ENCODE data around the gene C2CD3. TPM values are rescaled to one million over a fixed set of nuclear protein-coding genes. Genes with fewer than 3 reads are reported as not detected.

C2CD3 gene
- polyA plus RNA-seq, 1 donor from 2014 or later, result 7.5 TPM

DNA sequence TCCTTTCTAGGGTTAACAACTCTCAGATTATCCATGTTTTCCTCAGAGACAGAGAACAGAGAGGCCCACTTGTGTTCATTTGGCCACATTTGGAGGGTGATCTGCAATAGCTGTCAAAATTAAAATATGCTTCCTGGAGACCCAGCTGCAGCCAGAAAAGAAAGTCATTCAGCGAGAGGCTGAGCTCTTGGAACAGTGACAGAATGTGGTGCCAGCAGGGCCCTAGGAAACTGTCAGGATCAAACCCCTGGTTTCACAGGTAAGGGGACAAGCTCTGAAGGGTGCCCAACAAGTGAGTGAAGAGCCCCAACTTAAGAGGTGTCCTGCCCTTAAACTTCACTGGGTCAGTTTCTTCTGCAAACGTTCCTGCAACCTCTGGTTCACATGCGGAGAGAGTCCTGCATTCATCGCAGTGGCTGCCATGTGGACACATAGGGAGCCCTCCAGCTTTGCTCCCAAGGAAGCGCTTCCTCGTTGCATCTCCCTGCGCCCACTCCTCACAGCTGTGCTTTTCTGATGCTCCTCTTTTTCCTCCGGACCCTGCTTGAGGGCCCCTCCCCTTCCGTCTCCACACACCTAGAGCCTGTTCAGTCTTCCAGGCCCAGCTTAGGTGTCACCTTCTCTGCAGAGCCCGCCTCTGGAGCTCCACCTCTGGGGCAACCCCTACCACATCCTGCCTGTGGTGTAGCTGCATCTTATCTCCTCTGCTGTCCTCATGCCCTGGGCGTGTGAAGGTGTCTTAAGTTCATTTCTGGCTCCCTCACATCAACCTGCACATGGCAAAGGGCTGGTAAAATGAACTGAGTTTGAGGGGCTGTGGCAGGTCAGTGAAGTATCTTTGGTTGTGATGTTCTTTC lies 165.8 kb downstream of the C2CD3 start:
- Mint-ChIP-seq H3K4me3 (peak overlapping the region in 2 of 4 donors; percentile 70 to 90), H3K36me3 (peaks cover 5% of the 10 kb centered on the region), H3K4me1 (peaks cover 12 to 26% (median 24%) of the 10 kb centered on the region in 3 donors), H3K9me3 (peaks cover 0 to 2% (median 1%) of the 10 kb centered on the region in 3 donors), H3K27ac (peak overlapping the region; percentile 37 to 95 (median 87)), H3K27me3 (no peaks in the 10 kb centered on the region)

DNA sequence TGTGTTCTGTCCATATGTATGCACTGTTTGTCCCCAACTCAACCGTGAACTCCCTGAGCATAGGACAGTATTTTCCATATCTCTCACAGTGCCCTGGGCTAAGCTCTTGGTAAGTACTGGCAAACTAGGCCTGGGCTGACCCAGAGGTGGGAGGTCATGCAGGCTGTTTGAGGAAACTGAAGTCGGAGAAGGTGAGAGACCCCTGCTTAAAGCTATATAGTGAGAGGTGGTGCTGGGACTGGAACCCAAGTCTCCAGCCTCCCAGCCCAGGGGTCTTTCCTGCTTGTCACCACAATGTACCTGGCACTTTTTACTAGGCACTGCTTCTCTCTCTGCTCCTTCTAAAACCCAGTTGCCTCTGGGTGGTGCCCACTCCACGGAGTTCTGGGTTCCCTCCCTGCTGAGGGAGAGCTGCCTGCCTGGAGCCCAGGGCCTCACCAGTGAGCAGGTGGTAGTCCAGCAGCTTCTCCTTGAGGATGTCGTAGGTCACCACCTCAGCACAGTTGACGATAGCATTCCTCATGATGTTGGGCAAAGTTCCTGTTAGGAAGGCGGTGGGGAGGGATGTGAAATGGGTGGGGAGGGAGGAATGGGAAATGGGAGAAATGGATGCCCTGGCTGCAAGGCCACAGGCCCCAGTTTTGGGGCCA lies 166.6 kb downstream of the C2CD3 start:
- peaks cover 5% of the 10 kb centered on the region for H3K36me3 Mint-ChIP-seq
- H3K9me3 Mint-ChIP-seq, result peaks cover 0 to 2% (median 1%) of the 10 kb centered on the region in 3 donors
- no peaks in the 10 kb centered on the region for H3K27me3 Mint-ChIP-seq
- H3K4me3 Mint-ChIP-seq, result no peak overlapping the region
- H3K4me1 Mint-ChIP-seq, result peaks cover 20 to 30% (median 27%) of the 10 kb centered on the region in 3 donors
- peak overlapping the region in 1 of 3 donors; percentile 35 for H3K27ac Mint-ChIP-seq

DNA sequence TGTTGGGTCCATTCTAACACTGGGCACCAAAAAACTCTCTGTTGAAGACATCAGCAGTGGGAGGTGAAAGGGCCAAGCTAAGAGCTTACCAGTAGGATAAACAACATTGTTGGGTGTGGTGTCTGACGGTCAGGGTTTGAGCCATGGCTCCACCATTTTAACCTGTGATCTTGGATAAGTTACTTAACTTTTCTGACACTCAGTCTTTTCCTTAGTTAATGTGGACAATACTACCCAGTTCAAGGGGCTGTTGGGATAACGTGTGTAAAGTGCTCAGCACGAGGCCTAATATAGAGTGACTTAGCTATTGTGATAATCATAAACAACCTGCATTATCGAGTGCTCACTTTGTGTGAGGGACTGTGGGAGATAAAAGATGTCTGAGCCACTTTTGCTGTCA lies 168.0 kb downstream of the C2CD3 start:
- Mint-ChIP-seq H3K27me3 (no peaks in the 10 kb centered on the region), H3K4me1 (peaks cover 21 to 31% (median 29%) of the 10 kb centered on the region in 3 donors), H3K4me3 (no peak overlapping the region), H3K36me3 (peaks cover 5% of the 10 kb centered on the region), H3K27ac (peak overlapping the region in 2 of 3 donors; percentile 30 to 89), H3K9me3 (peaks cover 0 to 2% (median 1%) of the 10 kb centered on the region in 3 donors)

DNA sequence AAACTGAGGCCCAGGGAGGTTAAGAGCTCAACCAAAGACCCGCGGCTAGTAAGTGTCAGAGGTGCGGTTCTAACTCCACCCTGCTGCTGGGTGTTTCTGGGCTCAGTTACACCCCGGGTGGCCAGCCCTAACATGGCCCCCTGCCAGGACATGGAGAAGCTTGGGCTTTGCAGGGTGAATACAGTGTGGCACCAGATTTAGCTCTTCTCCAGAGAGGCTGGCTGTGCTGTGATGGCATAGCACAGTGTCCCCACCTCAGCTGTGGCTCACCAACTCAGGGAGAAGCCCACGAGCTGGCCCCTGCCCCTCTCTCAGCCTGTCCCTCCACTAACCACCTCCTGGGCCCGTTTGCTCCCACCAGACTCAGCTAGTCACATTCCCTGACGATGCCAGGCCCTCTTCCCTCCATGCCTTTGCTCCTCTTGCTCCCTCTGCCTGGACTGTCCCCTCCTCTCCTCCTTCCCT lies 168.9 kb downstream of the C2CD3 start:
- H3K4me1 Mint-ChIP-seq, result peaks cover 26 to 38% (median 38%) of the 10 kb centered on the region in 3 donors
- H3K36me3 Mint-ChIP-seq, result peaks cover 5% of the 10 kb centered on the region
- no peaks in the 10 kb centered on the region for H3K27me3 Mint-ChIP-seq
- no peak overlapping the region for H3K4me3 Mint-ChIP-seq
- peaks cover 0 to 3% (median 2%) of the 10 kb centered on the region in 3 donors for H3K9me3 Mint-ChIP-seq
- peak overlapping the region in 1 of 3 donors; percentile 89 for H3K27ac Mint-ChIP-seq

DNA sequence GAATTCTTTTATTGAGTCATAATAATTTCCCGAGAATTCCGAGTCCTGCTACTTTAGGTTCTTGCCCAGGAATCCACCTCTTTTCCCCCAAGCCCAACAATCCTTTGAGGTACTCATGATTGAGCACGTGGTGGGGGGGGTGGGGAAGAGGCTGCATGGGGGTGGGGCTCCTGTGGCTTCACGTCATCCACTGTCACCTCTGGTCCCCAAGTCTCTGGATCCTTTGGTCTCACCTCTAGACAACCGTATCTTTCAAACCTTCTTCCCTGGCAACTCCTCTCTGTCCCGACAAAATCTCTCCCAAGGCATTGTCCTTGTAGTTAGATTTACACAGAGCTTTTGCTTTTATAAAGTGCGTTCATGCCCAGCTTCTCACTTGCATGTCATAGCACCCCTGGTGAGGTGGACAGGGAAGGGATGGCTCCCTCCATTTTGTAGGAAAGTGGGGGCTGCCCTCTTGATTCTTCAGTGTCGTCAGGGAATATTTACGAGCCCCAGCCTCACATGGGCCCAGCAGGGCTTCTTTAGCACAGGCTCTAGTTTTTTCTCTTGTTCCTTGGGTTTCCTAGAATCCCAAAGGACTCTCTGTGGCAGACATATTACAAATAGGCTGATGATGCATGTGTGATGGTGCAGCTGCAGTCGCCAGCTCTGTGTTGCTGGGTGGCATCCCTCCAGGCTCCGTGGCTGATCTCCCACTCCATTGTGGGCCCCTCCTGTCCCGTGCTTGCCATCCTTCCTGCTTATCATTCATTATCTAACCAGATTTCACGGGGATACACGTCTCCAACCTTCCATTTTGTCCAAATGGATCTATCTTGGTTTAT lies 170.3 kb downstream of the C2CD3 start:
- H3K4me1 Mint-ChIP-seq, result peaks cover 32 to 43% (median 43%) of the 10 kb centered on the region in 3 donors
- peaks cover 0 to 3% (median 2%) of the 10 kb centered on the region in 3 donors for H3K9me3 Mint-ChIP-seq
- peak overlapping the region in 1 of 4 donors; percentile 75 for H3K4me3 Mint-ChIP-seq
- H3K27ac Mint-ChIP-seq, result peak overlapping the region; percentile 89 to 92 (median 91)
- H3K27me3 Mint-ChIP-seq, result no peaks in the 10 kb centered on the region
- peaks cover 5% of the 10 kb centered on the region for H3K36me3 Mint-ChIP-seq

DNA sequence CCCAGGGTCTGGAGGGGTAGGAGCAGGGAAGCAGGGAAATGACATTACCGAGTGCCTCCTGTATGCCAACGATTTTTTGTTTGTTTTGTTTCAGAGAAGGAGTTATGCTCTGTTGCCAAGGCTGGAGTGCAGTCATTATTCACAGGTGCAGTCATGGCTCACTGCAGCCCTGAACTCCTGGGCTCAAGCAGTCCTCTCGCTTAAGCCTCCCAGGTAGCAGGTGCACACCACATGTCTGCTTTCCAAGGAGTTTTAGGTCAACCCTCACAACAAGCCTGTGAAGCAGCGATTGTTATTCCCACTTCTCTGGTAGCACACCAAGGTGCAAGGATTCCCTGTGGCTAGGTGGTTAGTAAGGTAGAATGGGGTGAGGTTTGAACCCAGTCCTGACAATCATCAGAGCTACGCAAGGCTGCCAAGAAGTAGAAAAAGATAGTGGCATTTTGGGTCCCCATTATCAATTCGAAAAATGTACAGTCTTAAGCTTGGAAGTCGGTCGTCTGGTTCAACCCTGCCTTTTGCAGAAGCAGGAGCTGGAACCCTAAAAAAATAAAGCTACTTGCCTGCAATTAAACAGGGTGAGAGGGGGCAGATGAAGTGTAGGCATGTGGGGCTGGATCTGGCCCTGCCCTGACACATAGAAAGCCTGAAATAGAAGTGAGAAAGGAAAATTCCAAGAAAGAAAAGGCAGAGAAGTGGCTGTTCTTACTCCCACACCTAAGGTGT lies 171.1 kb downstream of the C2CD3 start:
- H3K4me1 Mint-ChIP-seq, result peaks cover 33 to 45% (median 45%) of the 10 kb centered on the region in 3 donors
- H3K27me3 Mint-ChIP-seq, result no peaks in the 10 kb centered on the region
- H3K9me3 Mint-ChIP-seq, result peaks cover 0 to 3% (median 2%) of the 10 kb centered on the region in 3 donors
- H3K36me3 Mint-ChIP-seq, result peaks cover 2% of the 10 kb centered on the region
- peak overlapping the region in 3 of 4 donors; percentile 56 to 87 (median 75) for H3K4me3 Mint-ChIP-seq
- peak overlapping the region; percentile 89 to 92 (median 91) for H3K27ac Mint-ChIP-seq

DNA sequence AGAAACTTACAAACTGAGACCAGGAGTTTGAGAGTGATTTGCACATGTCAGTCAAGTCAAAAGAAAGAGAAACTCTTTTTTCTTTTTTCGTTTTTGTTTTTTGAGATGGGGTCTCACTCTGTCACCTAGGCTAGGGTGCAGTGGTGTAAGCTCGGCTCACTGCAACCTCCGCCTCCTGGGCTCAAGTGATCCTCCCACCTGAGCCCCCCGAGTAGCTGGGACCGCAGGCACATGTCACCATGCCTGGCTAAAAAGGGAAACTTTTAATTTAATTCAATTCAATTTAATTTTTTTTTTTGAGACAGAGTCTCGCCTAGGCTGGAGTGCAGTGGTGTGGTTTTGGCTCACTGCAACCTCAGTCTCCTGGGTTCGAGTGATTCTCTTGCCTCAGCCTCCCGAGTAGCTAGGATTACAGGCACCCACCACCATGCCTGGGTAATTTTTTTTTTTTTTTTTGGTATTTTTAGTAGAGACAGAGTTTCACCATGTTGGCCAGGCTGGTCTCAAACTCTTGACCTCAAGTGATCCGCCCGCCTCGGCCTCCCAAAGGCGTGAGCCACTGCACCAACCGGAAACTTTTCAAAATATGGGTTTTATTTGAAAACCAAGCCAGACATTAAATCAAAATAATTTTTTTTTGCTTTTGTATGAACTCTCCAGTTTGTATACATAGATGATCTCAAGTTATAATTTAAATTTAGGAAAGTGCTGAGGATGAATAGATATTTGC lies 171.8 kb downstream of the C2CD3 start:
- H3K27me3 Mint-ChIP-seq, result no peaks in the 10 kb centered on the region
- H3K4me1 Mint-ChIP-seq, result peaks cover 34 to 48% (median 45%) of the 10 kb centered on the region in 3 donors
- peak overlapping the region; percentile 89 to 92 (median 91) for H3K27ac Mint-ChIP-seq
- H3K4me3 Mint-ChIP-seq, result peak overlapping the region in 3 of 4 donors; percentile 56 to 87 (median 75)
- H3K9me3 Mint-ChIP-seq, result peaks cover 0 to 3% (median 2%) of the 10 kb centered on the region in 3 donors
- H3K36me3 Mint-ChIP-seq, result peaks cover 2% of the 10 kb centered on the region

DNA sequence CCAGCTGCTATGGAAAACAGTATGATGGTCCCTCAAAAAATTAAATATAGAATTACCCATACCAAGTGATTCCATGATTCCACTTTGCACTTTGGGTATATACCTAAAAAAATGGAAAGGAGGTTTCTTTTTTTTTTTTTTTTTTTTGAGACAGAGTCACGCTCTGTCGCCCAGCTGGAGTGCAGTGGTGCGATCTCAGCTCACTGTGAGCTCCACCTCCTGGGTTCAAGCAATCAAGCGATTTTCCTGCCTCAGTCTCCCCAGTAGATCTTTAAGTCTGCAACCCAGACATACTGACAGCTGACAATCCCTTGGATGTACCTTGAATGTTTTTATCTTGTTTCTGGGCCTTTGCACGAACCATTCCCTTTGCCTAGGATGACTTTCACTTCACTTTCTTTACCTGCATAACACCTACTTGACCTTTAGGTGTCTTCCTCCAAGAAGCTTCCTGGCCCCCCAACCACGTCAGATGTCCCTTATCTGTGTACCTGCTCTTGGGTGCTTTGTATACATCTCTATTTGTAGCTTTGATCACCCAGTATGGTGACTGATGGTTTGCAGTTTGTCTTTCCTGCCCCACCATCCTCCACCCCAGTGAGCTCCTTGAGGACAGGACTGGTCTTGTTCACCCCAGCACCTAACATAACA lies 173.6 kb downstream of the C2CD3 start:
- H3K27me3 Mint-ChIP-seq, result no peaks in the 10 kb centered on the region
- H3K36me3 Mint-ChIP-seq, result peaks cover 2% of the 10 kb centered on the region
- peak overlapping the region in 3 of 4 donors; percentile 27 to 86 (median 74) for H3K4me3 Mint-ChIP-seq
- peak overlapping the region; percentile 59 to 99 (median 96) for H3K27ac Mint-ChIP-seq
- H3K9me3 Mint-ChIP-seq, result peaks cover 0 to 3% (median 2%) of the 10 kb centered on the region in 3 donors
- H3K4me1 Mint-ChIP-seq, result peaks cover 35 to 53% (median 52%) of the 10 kb centered on the region in 3 donors

DNA sequence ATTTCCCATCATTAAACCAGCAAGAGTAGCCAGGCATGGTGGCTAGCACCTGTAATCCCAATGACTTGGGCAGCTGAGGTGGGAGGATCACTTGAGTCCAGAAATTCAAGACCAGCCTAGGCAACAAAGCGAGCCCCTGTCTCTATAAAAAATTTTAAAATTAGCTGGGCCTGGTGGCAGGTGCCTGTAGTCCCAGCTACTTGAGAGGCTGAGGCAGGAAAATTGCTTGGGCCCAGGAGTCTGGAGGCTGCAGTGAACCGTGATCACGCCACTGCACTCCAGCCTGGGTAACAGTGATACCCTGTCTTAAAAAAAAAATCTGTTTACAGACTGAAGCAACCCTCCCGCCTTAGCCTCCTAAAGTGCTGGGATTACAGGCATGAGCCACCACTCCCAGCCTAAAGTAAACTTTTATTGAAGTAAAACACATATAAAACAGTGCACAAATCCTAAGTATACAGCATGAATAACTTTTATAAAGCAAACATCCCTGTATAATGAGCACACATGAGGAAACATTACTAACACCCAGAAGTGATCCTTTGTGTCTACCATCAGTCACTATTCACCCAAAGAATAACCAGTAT lies 174.5 kb downstream of the C2CD3 start:
- Mint-ChIP-seq H3K27ac (peak overlapping the region; percentile 96 to 99 (median 99)), H3K27me3 (no peaks in the 10 kb centered on the region), H3K4me1 (peaks cover 45 to 61% (median 60%) of the 10 kb centered on the region in 3 donors), H3K4me3 (peak overlapping the region; percentile 26 to 89 (median 79)), H3K9me3 (peaks cover 0 to 3% (median 0%) of the 10 kb centered on the region in 3 donors), H3K36me3 (peaks cover 2% of the 10 kb centered on the region)

DNA sequence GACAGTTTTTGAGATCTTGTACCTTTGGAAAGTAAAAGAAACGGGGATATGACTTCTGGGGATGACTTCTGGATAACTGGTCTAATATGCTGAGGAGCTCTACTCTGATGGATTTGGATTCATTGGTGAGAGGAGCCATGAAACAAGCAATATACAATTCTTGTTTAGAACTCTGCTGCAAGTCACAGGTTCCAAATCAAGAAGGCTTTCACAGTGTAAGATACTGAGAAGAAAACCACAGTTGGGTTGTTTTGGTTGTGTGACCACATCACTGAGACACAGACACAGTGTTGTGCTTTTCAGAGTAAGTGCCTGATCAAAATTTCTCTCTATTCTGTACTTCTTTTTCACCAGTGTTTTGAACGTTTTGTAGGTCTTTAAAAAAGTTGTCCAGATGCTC lies 175.1 kb downstream of the C2CD3 start:
- Mint-ChIP-seq H3K27ac (peak overlapping the region; percentile 96 to 99 (median 99)), H3K4me3 (peak overlapping the region; percentile 26 to 89 (median 76)), H3K4me1 (peaks cover 50 to 65% (median 62%) of the 10 kb centered on the region in 3 donors), H3K36me3 (peaks cover 2% of the 10 kb centered on the region), H3K9me3 (peaks cover 0 to 2% (median 0%) of the 10 kb centered on the region in 3 donors), H3K27me3 (no peaks in the 10 kb centered on the region)

DNA sequence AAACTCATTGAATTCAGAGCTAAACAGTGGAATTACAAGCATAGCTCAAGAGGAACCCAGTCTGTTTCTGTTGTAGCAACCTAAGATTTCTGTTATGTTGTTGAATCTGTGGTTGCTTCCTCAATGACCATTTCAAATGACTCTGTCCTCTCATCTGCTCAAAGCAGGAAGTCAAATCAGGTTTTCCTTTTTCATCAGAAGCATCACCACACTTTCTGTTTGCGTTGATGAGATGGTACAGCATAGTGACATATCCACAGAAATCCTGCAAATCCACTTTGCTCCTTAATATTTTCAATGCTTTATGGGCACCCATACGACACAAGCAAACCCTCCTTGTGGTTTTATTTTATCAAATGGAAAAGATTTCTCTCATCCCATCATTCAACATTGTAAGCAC lies 175.6 kb downstream of the C2CD3 start:
- H3K27ac Mint-ChIP-seq, result peak overlapping the region; percentile 96 to 99 (median 99)
- H3K4me3 Mint-ChIP-seq, result peak overlapping the region; percentile 26 to 89 (median 76)
- H3K4me1 Mint-ChIP-seq, result peaks cover 54 to 64% (median 62%) of the 10 kb centered on the region in 3 donors
- H3K9me3 Mint-ChIP-seq, result peaks cover 0 to 2% (median 0%) of the 10 kb centered on the region in 3 donors
- H3K27me3 Mint-ChIP-seq, result no peaks in the 10 kb centered on the region
- H3K36me3 Mint-ChIP-seq, result no peaks in the 10 kb centered on the region

DNA sequence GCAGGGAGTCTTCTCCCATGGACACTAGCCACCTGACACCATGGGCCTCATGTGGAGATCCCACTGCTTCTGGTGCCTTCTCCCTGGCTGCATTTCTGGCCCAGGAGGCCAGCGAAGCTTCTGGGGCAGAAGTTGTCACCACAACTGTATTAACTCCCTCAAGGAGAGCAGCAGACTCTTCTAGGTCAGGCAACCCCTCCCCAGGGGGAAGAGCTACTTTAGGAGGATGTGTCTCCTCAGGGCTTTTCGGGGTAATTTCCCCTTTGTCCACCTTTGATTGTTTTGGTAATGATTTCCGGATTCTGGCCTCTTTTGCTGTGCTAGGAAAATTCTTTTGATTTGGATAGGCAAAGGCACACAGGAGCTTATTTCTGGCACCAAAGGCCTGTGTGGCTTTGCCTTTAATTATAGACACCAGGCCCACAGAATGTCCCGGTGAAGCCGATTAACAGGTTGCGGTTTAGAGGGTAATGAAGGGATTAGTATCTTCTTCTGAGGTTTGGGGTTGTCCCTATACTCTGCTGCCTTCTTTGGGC lies 179.3 kb downstream of the C2CD3 start:
- H3K9me3 Mint-ChIP-seq, result no peaks in the 10 kb centered on the region
- H3K27me3 Mint-ChIP-seq, result no peaks in the 10 kb centered on the region
- peaks cover 40 to 50% (median 45%) of the 10 kb centered on the region in 3 donors for H3K4me1 Mint-ChIP-seq
- H3K36me3 Mint-ChIP-seq, result no peaks in the 10 kb centered on the region
- peak overlapping the region; percentile 38 to 91 (median 86) for H3K27ac Mint-ChIP-seq
- peak overlapping the region in 3 of 4 donors; percentile 54 to 91 (median 72) for H3K4me3 Mint-ChIP-seq

All from IgD-negative memory B cell (primary cell).